H1 (cell line): Measurements from ENCODE around the gene CDKL1. TPM values are rescaled to one million over a fixed set of nuclear protein-coding genes. Genes with fewer than 3 reads are reported as not detected.

Experiments
- EP300 ChIP-seq, 2 experiments: IDR thresholded peaks; 1 replicate in 1 of 2; 2 replicates in 1 of 2; pipeline ENCODE4 v1.6.1; 2011 to 2012; ENCODE audit warnings: low read depth in 2 of 2, low read length in 2 of 2, mild to moderate bottlenecking in 2 of 2, borderline replicate concordance in 1 of 2, inconsistent platforms in 1 of 2, moderate library complexity in 1 of 2
- POLR2A ChIP-seq, 2 experiments: IDR thresholded peaks; 1 replicate in 1 of 2; 2 replicates in 1 of 2; pipeline ENCODE4 v1.6.1; 2011; ENCODE audit warnings: low read depth in 2 of 2, low read length in 2 of 2, mild to moderate bottlenecking in 2 of 2; ENCODE audit errors: control extremely low read depth in 1 of 2
- POLR2AphosphoS5 ChIP-seq: IDR thresholded peaks from 2 replicates; pipeline ENCODE4 v1.6.1; 2011; ENCODE audit warnings: low read depth, low read length
- ZNF274 ChIP-seq: IDR thresholded peaks from 2 replicates; pipeline ENCODE4 v1.7.0; 2012; ENCODE audit warnings: low read length, borderline replicate concordance; ENCODE audit errors: extremely low read depth
- polyA plus RNA-seq, 7 experiments: library from polyadenylated mRNA; depleted of rRNA in 3 of 7; stranded (reverse) in 5 of 7; unstranded in 2 of 7; fragments of >200 nt in 5 of 7; fragments of 200-250 nt in 2 of 7; gene quantifications; 1 replicate in 5 of 7; 2 replicates in 1 of 7; 4 replicates in 1 of 7; pipeline versions ENCODE4 v1.2.1 to v1.2.3, GENCODE V29; 2011 to 2013; ENCODE audit warnings: missing spikeins in 2 of 7, mixed read lengths in 2 of 7
- total RNA-seq: library from RNA; stranded (reverse); fragmentation: NEBNext Ultra II Directional; extraction: Animal tissue kit (Norgen Biotek cat#: 25700); gene quantifications from 2 replicates; pipeline ENCODE4 v1.2.1, GENCODE V29; 2021

The CDKL1 gene
- total and polyA plus RNA-seq, 2 of the 8 experiments (the other 6 are each of a cell fraction or from before 2014, with no cell fraction given), result 1.2 to 2.2 TPM

- TF ChIP-seq ZNF274 (no peak), POLR2A (IDR thresholded peaks at IDR 0.05; ENCODE audit: control extremely low read depth in 1 of 2, low read depth in 2 of 2, low read length in 2 of 2) (no peak), EP300 (IDR thresholded peaks at IDR 0.05; ENCODE audit: borderline replicate concordance in 1 of 2, low read depth in 2 of 2, low read length in 2 of 2) (no peak), POLR2AphosphoS5 (no peak)
Observed at GRCh38 chr14:50425816-50426215, 29.1 kb upstream of the CDKL1 start (continued).
